Measurements from ENCODE around the gene ANO8. TPM values are rescaled to one million over a fixed set of nuclear protein-coding genes. Genes with fewer than 3 reads are reported as not detected.

The ANO8 gene
- total and polyA plus RNA-seq, 2 donors (not counting 1 experiment from before 2014, with no cell fraction given), result 1.1 to 5.9 TPM

GRCh38 chr19:17330262-17331044 is 4.2 kb downstream of the ANO8 start:
- Histone ChIP-seq H4K20me1 (ENCODE audit: control insufficient read depth, extremely low read depth, insufficient read depth, low read length) (no peaks in the 10 kb centered on the region), H3K79me2 (ENCODE audit: control insufficient read depth, insufficient read depth, low read length) (no peaks in the 10 kb centered on the region), H3K36me3 (ENCODE audit: control insufficient read depth, insufficient read depth, low read length) (peaks cover 4% of the 10 kb centered on the region), H3K9ac (ENCODE audit: insufficient read depth, low read length) (no peak overlapping the region), H3K4me1 (ENCODE audit: control insufficient read depth, extremely low read depth, insufficient read depth, low read length) (no peaks in the 10 kb centered on the region), H3K4me2 (ENCODE audit: extremely low read depth, insufficient read depth, low read length) (no peak overlapping the region), H3K4me3 (replicated peaks in 1 of 4; ENCODE audit: control extremely low read depth in 1 of 4, insufficient read depth in 1 of 4, low read depth in 3 of 4, low read length in 4 of 4) (no peak overlapping the region), H3K9me3 (ENCODE audit: control insufficient read depth, insufficient read depth, low read depth, low read length) (no peaks in the 10 kb centered on the region), H3K27ac (ENCODE audit: insufficient read depth, low read length) (no peak overlapping the region), H2AFZ (ENCODE audit: low read length) (no peak overlapping the region), H3K27me3 (ENCODE audit: control insufficient read depth, insufficient read depth, low read length) (no peaks in the 10 kb centered on the region)
- TF ChIP-seq EZH2 (IDR thresholded peaks at IDR 0.05; ENCODE audit: low read length, missing control alignments), result no peak
- no peak for TF ChIP-seq CTCF (conservative IDR thresholded peaks at IDR 0.05 in 1 of 2, IDR thresholded peaks at IDR 0.05 in 1 of 2; ENCODE audit: low read depth in 1 of 2, low read length in 2 of 2)
- no peak for DNase-seq (ENCODE audit: low read depth in 2 of 2)

GRCh38 chr19:17329366-17330261 is 5.0 kb downstream of the ANO8 start:
- Histone ChIP-seq H3K27me3 (ENCODE audit: control insufficient read depth, insufficient read depth, low read length) (no peaks in the 10 kb centered on the region), H3K79me2 (ENCODE audit: control insufficient read depth, insufficient read depth, low read length) (no peaks in the 10 kb centered on the region), H3K27ac (ENCODE audit: insufficient read depth, low read length) (no peak overlapping the region), H3K4me3 (replicated peaks in 1 of 4; ENCODE audit: control extremely low read depth in 1 of 4, insufficient read depth in 1 of 4, low read depth in 3 of 4, low read length in 4 of 4) (no peak overlapping the region), H3K4me2 (ENCODE audit: extremely low read depth, insufficient read depth, low read length) (no peak overlapping the region), H4K20me1 (ENCODE audit: control insufficient read depth, extremely low read depth, insufficient read depth, low read length) (no peaks in the 10 kb centered on the region), H3K9ac (ENCODE audit: insufficient read depth, low read length) (no peak overlapping the region), H2AFZ (ENCODE audit: low read length) (no peak overlapping the region), H3K9me3 (ENCODE audit: control insufficient read depth, insufficient read depth, low read depth, low read length) (no peaks in the 10 kb centered on the region), H3K4me1 (ENCODE audit: control insufficient read depth, extremely low read depth, insufficient read depth, low read length) (no peaks in the 10 kb centered on the region), H3K36me3 (ENCODE audit: control insufficient read depth, insufficient read depth, low read length) (peaks cover 8% of the 10 kb centered on the region)
- no peak for DNase-seq (ENCODE audit: low read depth in 2 of 2)
- TF ChIP-seq CTCF (conservative IDR thresholded peaks at IDR 0.05 in 1 of 2, IDR thresholded peaks at IDR 0.05 in 1 of 2; ENCODE audit: low read depth in 1 of 2, low read length in 2 of 2) (no peak), EZH2 (IDR thresholded peaks at IDR 0.05; ENCODE audit: low read length, missing control alignments) (no peak)
